SU-DHL-6 (cell line): ENCODE data around the gene SEPTIN10.

Experiments used
- H2AFZ ChIP-seq: fragments of 200-600 bp; sonication (generic); 2 replicates; pipeline ENCODE4 v1.6.1; 2014; ENCODE audit warnings: low read depth, mild to moderate bottlenecking, moderate library complexity, mixed read lengths, antibody characterized with exemption, low read length; ENCODE audit not compliant: severe bottlenecking
- H3F3A ChIP-seq: fragments of 200-600 bp; shearing (Covaris generic); 2 replicates; pipeline ENCODE4 v1.6.0; 2016; ENCODE audit warnings: antibody characterized with exemption, mild to moderate bottlenecking; ENCODE audit not compliant: insufficient read depth
- H3K27ac ChIP-seq: fragments of 200-600 bp; sonication (generic); 2 replicates; pipeline ENCODE4 v1.5.1; 2016; ENCODE audit warnings: low read depth, mild to moderate bottlenecking, low read length, moderate library complexity, mixed read lengths
- H3K27me3 ChIP-seq: fragments of 200-600 bp; sonication (generic), shearing (Covaris generic); 2 replicates; pipeline ENCODE4 v1.6.0; 2014; ENCODE audit warnings: mild to moderate bottlenecking, low read length
- H3K36me3 ChIP-seq: fragments of 200-600 bp; sonication (generic); 2 replicates; pipeline ENCODE4 v1.6.1; 2014; ENCODE audit warnings: mild to moderate bottlenecking, low read length, mixed read lengths
- H3K4me2 ChIP-seq: fragments of 300-600, 200-600 bp; shearing (Covaris generic), sonication (generic); 2 replicates; pipeline ENCODE4 v1.6.0; 2014; ENCODE audit warnings: low read length, low read depth, mild to moderate bottlenecking; ENCODE audit not compliant: poor library complexity, severe bottlenecking
- H3K4me3 ChIP-seq: fragments of 200-600 bp; sonication (generic); 2 replicates; pipeline ENCODE4 v1.5.1; 2014; ENCODE audit warnings: antibody characterized with exemption, low read length, mild to moderate bottlenecking, mixed read lengths; ENCODE audit not compliant: insufficient read depth, poor library complexity, severe bottlenecking
- H3K79me2 ChIP-seq: fragments of 200-600 bp; sonication (generic); 2 replicates; pipeline ENCODE4 v1.6.1; 2014; ENCODE audit warnings: mild to moderate bottlenecking, low read length, moderate library complexity; ENCODE audit not compliant: insufficient read depth
- H3K9ac ChIP-seq: fragments of 200-600 bp; sonication (generic); 2 replicates; pipeline ENCODE4 v1.7.0; 2014; ENCODE audit warnings: mild to moderate bottlenecking, low read length
- H3K9me2 ChIP-seq: fragments of 200-600 bp; sonication (generic); replicated peaks from 2 replicates; pipeline ENCODE4 v1.6.1; 2014; ENCODE audit warnings: low read length; ENCODE audit not compliant: insufficient read depth
- H3K9me3 ChIP-seq: fragments of 200-600 bp; sonication (generic); 2 replicates; pipeline ENCODE4 v1.6.1; 2014; ENCODE audit warnings: low read length, mixed read lengths; ENCODE audit not compliant: insufficient read depth
- H4K20me1 ChIP-seq: fragments of 200-600 bp; sonication (generic); 2 replicates; pipeline ENCODE4 v1.6.1; 2014; ENCODE audit warnings: low read depth, mild to moderate bottlenecking, antibody characterized with exemption, low read length, moderate library complexity, mixed read lengths
- EZH2phosphoT487 ChIP-seq: fragments of 200-600 bp; sonication (generic), shearing (Covaris generic); conservative IDR thresholded peaks from 2 replicates; pipeline ENCODE4 v1.6.1; 2018; ENCODE audit warnings: mild to moderate bottlenecking, antibody characterized with exemption, low read length, moderate library complexity, mixed read lengths
- TF ChIP-seq, protein P1 (sequence below): fragments of 200-600 bp; sonication (generic); IDR thresholded peaks from one replicate; pipeline ENCODE4 v1.5.1; 2017; ENCODE audit warnings: antibody characterized with exemption, mild to moderate bottlenecking, low read length, moderate library complexity; ENCODE audit not compliant: insufficient read depth, poor library complexity, severe bottlenecking

SEPTIN10 gene

DNA sequence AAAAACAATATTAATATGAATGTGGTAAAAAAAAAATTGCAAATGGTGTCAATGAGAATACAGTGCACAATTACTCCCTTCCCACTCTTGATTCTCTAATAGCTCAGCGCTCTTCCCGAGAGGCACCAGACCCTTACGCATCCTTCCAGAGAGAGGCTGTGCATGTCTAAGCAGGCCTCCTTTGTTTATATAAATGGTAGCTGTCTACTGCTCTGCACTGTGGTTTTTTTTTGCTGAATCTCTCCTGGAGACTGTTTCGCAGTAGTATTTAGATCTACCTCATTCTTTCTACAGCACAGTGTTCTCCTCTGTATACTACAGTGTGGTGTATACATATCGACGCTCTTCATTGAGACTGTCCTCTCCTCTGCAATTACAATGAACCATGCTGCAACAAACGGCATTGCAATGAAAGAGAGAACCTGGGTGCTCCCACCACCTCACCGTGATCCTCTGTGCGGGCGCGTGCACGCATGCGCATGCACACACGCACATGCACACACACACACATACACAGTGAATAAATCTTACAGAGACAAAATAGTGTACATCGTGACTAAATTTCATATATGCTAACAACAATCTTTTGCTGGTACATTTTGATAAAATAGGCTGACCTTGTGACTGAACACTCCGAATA is 19.4 kb downstream of the SEPTIN10 start:
- H2AFZ ChIP-seq = no peak overlapping the region
- H3K79me2 ChIP-seq = no peaks in the 10 kb centered on the region
- TF ChIP-seq EZH2phosphoT487 = no peak
- TF ChIP-seq, protein P1, sequence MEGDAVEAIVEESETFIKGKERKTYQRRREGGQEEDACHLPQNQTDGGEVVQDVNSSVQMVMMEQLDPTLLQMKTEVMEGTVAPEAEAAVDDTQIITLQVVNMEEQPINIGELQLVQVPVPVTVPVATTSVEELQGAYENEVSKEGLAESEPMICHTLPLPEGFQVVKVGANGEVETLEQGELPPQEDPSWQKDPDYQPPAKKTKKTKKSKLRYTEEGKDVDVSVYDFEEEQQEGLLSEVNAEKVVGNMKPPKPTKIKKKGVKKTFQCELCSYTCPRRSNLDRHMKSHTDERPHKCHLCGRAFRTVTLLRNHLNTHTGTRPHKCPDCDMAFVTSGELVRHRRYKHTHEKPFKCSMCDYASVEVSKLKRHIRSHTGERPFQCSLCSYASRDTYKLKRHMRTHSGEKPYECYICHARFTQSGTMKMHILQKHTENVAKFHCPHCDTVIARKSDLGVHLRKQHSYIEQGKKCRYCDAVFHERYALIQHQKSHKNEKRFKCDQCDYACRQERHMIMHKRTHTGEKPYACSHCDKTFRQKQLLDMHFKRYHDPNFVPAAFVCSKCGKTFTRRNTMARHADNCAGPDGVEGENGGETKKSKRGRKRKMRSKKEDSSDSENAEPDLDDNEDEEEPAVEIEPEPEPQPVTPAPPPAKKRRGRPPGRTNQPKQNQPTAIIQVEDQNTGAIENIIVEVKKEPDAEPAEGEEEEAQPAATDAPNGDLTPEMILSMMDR = no peak
- H3K9me2 ChIP-seq = no peaks in the 10 kb centered on the region
- H4K20me1 ChIP-seq = no peaks in the 10 kb centered on the region
- no peaks in the 10 kb centered on the region for H3F3A ChIP-seq
- no peak overlapping the region for H3K27ac ChIP-seq
- no peaks in the 10 kb centered on the region for H3K9me3 ChIP-seq
- H3K9ac ChIP-seq = no peak overlapping the region
- no peaks in the 10 kb centered on the region for H3K27me3 ChIP-seq
- H3K4me3 ChIP-seq = no peak overlapping the region
- no peaks in the 10 kb centered on the region for H3K36me3 ChIP-seq
- no peak overlapping the region for H3K4me2 ChIP-seq

DNA sequence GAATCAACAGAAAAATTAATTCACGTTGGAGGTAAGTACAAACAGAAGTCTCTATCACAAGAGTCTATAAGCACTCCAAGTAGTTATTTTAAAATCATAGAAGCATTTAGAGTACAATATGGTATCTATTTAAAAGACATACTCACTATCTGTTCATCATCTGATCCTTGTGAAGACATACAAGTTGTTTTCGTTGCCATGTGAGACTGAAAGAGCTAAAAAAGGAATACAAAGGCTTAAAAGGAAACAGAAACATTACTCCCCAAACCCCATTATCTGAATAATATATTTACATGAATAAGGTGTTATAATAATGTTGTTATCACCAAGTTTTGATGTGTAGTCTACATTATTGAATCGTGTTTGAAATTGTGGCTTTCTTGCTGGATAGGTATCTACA is 20.9 kb downstream of the SEPTIN10 start:
- no peaks in the 10 kb centered on the region for H3F3A ChIP-seq

DNA sequence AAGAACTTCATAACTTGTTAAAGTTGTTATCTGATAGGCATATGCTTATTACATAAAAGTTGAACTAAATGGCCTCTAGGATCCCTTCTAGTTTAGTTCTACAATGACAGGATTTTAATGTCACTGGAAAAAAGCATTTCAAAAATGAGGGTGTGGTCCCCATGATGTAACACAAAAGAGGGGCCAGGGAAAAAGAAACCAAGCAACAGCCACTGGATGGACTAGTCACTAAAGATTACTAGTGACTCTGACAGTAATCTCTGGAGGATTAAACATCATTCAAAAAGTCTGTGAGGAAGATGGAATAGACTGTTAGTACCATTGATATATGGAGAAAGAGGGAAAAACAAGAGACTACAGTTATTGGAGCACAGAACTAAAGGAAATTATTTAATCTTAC is 22.6 kb downstream of the SEPTIN10 start:
- H3K4me2 ChIP-seq = no peak overlapping the region
- no peak overlapping the region for H2AFZ ChIP-seq
- no peaks in the 10 kb centered on the region for H3K9me2 ChIP-seq
- H3K9ac ChIP-seq = no peak overlapping the region
- no peaks in the 10 kb centered on the region for H3K79me2 ChIP-seq
- TF ChIP-seq, protein P1 = no peak
- TF ChIP-seq EZH2phosphoT487 = no peak
- no peaks in the 10 kb centered on the region for H3F3A ChIP-seq
- no peak overlapping the region for H3K27ac ChIP-seq
- H3K36me3 ChIP-seq = no peaks in the 10 kb centered on the region
- no peaks in the 10 kb centered on the region for H4K20me1 ChIP-seq
- H3K9me3 ChIP-seq = no peaks in the 10 kb centered on the region
- no peak overlapping the region for H3K4me3 ChIP-seq
- no peaks in the 10 kb centered on the region for H3K27me3 ChIP-seq

More for the DNA sequence above, 20.9 kb downstream of the SEPTIN10 start:
- no peaks in the 10 kb centered on the region for H3K9me3 ChIP-seq
- TF ChIP-seq, protein P1 = no peak
- no peak for TF ChIP-seq EZH2phosphoT487
- H3K4me2 ChIP-seq = no peak overlapping the region
- no peaks in the 10 kb centered on the region for H3K27me3 ChIP-seq
- no peaks in the 10 kb centered on the region for H3K9me2 ChIP-seq
- H3K4me3 ChIP-seq = no peak overlapping the region
- no peak overlapping the region for H3K27ac ChIP-seq
- H3K9ac ChIP-seq = no peak overlapping the region
- no peaks in the 10 kb centered on the region for H3K36me3 ChIP-seq
- H4K20me1 ChIP-seq = no peaks in the 10 kb centered on the region
- no peak overlapping the region for H2AFZ ChIP-seq
- H3K79me2 ChIP-seq = no peaks in the 10 kb centered on the region
